HG03025 (cell line): ENCODE measurements around the gene GPC5.
A peak's percentile ranks its signal among the peaks of the same experiment; 100 is the strongest.
"Not testable (repeated sequence)": the region's sequence is repeated elsewhere in the genome, so short reads cannot be mapped to it uniquely, and the experiment has no call there.

Experiments used
- ATAC-seq: cut with Tn5 transposase; IDR thresholded peaks from one replicate; pipeline ENCODE4 v1.9.1; 2021; ENCODE audit warnings: mild to moderate bottlenecking, moderate library complexity; ENCODE audit not compliant: unreplicated experiment, low FRiP score

Gene GPC5

DNA sequence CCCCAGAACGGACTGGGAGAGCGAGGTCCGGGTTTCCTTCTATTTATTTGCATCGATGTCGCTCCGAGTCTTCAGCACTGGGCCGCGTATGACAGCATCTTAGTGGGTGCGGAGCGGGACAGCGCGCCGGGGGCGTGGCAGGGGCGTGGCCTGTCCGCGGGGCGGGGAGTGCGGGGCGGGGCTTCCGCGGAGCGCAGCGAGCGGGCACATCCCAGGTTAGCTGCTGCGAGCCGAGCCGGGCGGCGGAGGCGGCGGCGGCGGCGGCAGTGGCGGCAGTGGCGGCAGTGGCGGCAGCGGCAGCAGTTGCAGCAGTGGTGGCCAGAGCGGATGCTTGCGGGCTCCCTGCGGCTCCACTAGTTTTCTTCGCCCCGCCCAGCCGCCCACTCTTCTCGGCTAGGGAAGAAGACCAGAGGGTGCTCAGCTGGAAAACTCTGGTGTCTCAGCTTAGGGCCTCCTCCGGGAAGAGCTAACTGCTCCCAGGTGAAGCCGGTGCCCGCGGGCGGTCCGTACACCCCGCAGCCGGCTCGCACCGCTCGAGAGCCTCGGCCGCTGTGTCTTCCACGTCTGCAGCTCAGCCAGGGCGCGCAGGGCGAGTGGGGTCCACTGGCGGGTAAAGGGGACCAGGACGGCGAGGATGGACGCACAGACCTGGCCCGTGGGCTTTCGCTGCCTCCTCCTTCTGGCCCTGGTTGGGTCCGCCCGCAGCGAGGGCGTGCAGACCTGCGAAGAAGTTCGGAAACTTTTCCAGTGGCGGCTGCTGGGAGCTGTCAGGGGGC lies at the start of gene GPC5:
GPC5 (plus strand) TSS at position 209 of the 776 bp plus-strand sequence.
- peak; percentile 97 for ATAC-seq

DNA sequence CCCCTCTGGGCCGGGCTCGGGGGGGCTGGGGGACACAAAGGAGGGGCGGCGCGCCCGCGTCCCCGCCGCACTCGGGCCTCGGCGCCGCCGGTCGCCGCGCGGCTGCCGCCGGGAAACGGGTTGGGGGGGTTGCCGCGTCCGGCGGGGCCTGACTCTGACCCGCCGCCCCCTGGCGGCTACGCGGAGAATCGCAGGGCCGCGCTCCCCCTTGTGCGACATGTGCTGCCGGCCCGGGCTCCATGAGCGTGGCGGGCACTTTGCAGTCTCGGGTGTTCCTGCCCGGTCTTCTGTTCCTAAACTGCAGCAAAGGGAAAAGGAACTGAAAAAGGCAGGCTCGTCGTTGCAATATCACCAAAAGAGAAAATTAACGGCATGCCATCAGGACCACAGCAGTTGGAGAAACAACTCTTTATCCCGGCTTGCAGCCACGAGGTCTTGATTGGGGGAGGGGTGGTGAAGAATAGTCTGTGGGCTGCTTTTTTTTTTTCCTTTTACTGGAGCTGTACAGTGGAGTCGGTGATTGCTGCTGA lies 49.5 kb upstream of the GPC5 start:
- peak; percentile 59 for ATAC-seq

DNA sequence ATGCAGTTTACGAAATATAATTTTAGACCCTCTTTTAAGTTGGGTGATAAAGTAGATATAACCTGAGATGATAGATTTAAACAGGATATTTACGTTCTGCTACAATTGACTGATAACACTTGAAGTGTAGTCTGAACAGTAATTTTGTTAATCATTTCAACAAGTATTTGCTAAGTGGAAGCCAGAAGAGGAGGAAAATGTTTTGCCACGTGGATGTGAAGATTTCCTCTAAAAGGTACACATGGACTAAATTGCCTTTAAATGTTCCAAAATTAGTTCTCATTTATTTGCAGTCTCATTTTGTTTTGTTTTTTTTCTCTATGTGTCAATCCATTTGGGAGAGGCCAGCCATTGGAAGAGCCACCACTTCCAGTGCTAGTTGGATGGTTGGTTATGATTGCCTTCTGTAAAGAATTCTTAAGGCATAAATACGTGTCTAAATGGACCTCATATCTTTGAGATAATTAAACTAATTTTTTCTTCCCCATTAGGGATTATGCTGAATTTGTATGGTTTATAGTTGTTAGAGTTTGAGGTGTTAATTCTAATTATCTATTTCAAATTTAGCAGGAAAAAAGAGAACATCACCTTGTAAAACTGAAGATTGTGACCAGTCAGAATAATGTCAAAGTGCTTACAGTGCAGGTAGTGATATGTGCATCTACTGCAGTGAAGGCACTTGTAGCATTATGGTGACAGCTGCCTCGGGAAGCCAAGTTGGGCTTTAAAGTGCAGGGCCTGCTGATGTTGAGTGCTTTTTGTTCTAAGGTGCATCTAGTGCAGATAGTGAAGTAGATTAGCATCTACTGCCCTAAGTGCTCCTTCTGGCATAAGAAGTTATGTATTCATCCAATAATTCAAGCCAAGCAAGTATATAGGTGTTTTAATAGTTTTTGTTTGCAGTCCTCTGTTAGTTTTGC lies 48.2 kb upstream of the GPC5 start:
- ATAC-seq, result no peak

DNA sequence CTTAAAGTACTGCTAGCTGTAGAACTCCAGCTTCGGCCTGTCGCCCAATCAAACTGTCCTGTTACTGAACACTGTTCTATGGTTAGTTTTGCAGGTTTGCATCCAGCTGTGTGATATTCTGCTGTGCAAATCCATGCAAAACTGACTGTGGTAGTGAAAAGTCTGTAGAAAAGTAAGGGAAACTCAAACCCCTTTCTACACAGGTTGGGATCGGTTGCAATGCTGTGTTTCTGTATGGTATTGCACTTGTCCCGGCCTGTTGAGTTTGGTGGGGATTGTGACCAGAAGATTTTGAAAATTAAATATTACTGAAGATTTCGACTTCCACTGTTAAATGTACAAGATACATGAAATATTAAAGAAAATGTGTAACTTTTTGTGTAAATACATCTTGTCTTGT lies 47.3 kb upstream of the GPC5 start:
- ATAC-seq, result no peak

DNA sequence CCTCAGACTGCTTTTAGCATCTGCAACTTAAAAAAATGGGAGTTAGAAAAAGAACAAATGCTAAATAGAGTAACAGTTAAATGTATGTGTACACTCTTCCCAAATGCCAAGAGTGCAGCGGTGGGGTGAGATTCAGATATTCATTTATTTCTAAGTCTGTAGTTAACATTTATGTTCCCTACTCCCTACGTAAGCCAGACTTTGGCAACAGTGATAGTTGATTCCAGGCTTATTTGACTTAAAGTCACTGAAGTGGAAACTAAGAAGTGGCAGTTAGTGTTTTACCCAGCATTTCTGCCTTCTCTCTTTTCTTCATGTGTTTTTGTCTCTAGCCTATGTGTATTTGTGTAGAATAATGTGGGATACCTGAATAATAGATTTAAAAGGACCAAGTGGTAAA lies 46.4 kb upstream of the GPC5 start:
- no peak for ATAC-seq

DNA sequence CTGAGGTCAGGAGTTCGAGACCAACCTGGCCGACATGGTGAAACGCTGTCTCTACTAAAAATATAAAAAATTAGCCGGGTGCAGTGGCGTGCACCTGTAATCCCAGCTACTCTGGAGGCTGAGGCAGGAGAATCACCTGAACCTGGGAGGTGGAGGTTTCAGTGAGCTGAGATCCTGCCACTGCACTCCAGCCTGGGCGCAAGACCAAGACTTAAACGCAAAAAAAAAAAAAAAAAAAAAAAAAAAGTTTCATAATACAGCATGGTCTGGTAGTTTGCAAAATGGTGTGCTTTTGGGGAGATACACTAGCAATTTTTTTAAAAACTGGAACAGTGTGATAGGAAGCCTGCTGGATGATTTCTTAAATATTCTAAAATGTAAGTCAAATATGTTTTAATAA lies 45.5 kb upstream of the GPC5 start:
- not testable (repeated sequence) for ATAC-seq

DNA sequence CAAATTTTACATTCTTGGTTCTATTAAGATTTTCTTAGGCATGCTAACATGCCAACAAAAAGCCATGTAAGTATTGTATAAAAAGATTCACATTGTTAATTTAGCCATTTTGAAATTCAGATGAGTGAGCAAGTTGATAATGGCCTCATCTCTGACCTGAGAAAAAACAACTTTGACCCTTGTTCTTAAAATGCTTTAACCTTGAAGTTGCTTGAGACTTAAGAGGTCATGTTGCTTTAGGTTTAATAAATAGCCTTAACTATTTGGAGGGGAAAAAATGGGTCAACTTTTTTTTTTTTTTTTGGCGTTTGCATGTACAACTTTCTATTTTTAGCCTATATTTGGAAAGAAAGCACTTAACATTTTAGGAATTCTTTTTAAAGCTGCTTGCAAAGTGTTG lies 44.9 kb upstream of the GPC5 start:
- ATAC-seq, result no peak

DNA sequence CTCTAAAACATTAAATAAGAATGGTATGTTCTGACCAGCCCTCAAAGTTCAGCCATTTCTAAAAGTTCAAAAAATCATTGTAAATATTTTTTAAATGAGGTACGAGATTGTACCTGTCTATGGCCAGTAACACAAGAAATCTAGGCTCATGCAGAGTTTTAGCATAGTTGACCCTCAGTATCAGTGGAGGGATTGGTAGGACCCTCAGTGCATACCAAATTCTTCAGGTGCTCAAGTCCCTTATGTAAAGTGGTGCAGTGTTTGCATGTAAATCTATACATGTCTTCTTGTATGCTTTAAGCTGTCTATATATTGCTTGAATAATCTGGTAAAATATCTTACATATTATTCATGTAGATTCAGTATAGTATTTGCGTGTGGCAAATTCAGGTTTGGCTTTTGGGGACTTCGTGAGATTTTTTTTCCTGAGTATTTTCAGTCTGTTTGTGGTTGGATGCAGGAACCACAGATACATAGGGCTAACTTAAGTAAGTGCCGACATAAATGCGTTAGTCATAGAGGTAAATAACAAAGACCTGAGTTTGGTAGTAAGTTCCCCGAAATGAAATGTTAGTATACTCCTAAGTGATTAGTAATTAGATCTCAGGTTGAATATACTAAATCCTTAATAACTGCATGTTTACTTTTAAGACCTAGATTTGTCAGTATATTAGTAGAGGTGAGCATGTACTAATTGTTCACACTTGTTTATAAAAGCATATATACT lies 43.2 kb upstream of the GPC5 start:
- ATAC-seq, result no peak

DNA sequence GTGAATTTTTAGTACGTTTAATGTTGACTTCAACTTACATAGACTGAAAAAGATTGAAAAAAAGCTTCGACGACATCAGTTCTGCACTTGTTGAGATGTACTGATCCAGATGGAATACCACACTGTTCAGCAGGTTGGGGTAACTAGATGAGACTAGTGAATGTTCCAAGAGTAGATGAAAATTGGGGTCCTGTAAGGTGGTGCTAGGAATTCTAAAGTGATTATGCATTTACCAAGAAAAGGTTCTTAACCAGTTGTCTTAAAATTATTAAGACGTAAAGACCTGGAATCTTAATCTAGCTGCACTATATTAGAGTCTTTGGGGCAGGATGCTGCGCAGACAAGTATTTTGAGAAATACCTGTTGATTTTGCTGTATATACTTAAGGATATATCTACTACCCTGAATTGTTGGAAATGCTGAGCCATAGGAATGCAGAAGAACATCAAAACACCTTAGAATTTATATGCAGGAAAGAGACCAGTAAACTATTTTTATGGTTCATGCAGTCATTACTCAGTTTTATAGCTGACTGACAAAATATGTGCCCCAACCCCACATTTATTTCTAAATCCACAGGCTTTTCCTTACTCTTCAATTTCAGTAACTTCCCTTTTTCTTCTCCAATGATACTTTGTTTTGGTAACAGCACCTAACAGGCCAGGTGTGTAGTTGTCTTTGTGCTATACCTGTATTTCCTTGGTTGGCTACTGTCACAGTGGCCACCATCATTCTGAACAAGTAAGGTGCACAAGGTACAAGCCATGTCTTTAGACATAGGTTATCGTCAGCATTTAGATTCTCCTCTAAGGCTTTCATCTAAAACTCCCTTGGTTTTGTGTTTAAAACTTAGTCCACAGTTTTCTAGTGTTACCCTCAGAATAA lies 42.4 kb upstream of the GPC5 start:
- ATAC-seq, result no peak

DNA sequence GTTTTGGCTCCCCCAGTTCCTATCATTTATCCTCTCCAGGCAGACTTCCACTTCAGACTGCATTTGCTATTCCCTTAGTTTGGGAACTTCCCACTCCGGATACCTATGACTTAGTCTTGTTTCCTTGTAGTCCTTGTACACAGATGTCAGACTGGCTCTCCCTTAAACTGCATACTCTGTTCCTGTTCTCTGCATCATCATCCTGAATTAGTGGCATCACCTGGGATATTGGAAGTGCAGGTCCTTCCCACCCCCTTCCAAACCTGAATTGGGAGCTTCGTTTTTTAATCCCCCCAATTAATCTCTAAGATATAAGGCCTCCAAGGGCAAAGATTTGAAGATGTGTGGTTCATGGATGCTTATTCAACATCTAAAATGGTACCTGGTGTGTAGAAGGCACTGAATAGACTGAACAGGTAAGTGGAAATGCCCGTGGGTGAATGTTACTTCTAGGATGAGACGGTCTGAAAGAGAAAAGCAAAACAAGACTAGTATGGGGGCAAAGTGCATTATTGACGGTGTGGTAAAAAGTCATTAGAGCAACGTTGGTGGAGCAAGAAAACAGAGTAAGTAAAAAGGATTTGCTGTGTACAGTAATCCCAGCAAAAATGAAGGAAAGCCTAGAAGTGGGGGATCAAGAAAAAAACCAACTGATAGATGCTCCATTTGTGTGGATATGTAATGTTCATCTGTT lies 41.4 kb upstream of the GPC5 start:
- no peak for ATAC-seq

DNA sequence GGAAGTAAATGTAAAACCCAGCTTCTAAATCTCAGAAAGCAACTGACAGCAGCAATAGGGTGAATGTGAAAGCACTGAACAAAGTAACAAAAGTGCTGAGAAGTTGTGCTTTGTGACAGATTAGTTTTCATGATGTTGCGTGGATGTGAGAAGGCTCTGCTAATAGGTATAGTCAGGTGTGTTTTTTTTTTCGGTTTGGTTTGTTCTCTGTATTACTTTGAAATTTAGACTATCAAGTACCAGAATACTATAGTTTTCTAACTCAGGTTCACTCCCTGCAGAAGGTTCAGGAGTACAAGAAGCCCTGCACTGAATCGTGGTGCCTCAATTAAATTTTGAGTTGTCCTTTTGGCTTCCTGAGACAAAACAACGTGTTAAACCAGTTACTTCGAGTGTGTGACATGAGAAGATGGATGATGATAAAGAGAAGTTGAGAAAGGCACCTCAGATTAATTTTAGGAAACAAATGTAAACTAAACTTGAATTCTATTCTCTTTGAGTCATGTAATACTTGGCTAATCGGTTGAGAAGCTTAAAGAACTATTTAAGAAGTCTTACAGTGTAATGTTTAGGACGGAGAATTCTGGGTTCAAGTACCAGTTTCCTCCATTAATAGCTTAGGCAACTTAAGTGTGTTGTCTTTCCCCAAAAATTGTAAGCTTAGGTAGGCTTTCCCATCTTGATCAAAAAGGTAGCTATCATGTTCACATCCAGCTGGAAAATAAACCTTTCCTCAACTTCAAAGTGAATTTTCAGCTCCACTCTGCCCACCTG lies 40.6 kb upstream of the GPC5 start:
- ATAC-seq, result no peak

DNA sequence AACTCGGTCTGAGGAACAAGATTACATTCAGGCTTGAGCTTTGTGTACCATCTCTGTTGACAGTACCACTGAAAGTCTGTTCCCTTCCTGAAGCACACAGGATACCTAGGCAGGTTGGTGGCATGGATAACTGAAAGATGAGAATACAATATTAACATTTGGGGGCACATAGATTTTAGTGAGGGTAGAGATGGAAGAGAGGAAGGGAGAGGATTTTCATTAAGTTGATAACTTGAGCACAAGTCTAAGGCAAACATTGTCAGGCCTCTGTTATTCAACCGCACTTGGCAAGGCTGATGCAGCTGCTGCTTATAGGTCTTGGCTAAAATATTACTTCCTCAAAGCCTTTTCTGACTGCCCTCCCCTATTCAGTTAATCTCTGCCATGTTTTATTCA lies 40.0 kb upstream of the GPC5 start:
- no peak for ATAC-seq

DNA sequence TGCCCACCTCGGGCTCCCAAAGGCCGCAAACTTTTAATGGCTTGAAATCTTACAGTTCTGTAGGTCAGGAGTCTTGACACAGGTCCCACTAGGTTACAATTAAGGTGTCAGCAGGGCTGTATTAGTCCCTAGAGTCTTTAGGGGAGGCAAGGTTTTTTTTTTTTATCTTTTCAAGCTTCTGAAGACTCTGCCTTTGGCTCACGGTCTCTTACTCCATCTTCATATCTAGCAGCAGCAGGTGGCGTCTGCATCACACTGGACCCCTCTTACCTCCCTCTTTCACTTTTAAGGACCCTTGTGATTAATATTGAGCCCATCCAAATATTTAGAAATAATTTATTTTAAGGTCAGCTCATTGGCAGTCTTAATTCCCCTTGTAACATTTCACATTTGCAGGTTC lies 39.3 kb upstream of the GPC5 start:
- no peak for ATAC-seq

DNA sequence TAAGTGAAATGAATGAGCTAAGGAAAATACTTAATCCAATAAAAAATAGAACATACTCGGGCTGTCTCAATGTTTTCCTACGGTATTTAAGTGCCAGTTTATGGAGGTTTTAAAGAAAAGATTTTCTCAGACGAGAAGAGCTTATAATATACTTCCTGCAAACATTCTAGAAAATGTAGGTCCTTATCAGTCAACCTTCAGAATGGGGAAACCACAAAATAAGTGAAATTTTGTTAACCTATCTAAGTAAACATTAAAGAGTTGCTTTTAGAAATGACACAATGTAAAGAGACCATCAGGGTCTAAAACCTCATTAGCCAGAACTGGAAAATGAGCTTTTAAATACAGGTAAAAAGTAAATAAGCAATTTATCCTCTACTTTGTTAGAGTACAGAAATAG lies 38.8 kb upstream of the GPC5 start:
- ATAC-seq, result no peak

DNA sequence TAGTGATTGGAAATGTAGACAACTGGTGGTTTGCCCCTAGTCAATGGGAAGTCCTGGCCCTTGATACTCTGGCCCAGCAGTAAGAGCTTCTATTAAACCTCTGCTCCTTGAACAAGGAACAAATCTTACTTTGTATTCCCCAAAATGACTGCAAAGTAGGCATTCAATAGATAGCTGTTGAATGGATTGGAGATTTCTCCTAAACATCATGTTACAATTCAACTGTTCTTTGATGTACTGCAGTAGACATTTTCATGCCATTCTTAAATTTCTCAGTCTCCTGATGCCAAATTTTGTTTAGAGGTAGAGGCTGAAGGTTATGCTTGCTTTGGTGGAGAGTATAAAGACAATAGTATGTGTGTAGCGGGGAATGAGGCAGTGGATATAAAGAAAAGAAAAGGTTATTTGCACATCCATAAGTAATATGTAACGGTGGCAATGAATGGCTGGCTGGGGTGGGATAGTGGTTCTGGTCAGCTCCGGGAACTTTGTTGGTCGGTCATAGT lies 38.1 kb upstream of the GPC5 start:
- ATAC-seq, result no peak

DNA sequence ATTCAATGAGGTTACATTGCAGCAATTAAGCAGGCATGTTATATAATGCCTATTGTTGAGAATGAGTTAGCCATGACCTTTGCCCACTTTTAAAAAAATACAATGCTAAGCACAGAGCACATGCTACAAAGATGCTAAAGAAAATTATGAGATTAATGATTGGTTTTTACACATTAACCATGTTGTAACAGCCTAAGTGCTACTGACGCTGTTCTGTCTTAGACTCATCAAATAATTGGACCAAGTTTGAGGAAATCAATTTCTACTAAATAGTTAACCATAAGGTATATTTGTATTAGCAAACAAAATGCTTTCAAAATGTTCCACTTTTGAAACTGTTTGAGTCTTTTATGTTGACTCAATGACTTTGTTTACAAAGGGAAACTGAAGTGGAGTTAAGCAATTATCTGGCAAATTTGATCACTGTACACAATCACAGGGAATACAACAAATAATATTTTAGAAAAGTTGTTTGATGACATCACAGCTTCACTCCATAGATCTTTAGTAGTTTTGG lies 36.6 kb upstream of the GPC5 start:
- no peak for ATAC-seq

DNA sequence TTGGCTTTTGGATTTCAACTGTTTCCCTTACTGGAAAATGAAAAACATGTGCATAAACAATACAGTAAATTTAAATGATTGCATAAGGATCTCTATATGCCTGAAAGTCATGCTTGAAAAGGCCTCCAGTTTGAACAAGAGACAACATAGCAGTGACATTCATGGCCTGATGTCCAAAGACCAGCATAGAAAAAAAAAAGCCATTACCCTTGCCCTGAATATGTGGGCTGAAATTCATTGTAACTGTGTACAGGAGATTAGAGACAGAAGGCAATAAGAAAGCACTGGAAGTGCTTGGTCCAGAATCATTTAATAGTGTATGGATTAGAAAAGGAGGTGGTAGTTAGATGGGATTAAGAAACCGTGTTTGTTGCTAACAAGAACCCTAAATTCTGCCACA lies 35.5 kb upstream of the GPC5 start:
- ATAC-seq, result no peak

DNA sequence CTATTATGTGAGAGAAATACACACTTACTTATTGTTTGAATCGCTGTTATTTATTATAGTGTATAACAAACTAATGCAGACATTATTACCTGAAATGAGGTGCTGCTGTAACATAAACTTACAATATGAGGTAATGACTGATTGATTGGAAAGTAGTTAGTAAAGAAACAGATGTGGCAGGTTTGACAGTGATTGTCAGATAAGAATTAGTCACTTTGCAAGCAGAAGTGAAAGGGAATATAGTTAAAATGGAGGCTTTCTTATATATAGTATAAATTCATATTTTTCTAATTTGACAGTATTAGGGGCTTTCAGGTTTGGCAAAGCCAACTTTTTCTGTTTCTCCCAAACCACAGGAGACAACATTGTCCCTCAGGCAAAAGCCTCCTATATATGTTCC lies 30.3 kb upstream of the GPC5 start:
- no peak for ATAC-seq
